SK-N-SH treated with all-trans-retinoic acid at 6 μM for 48 hours (cell line): ENCODE measurements around the gene CYP11A1.

Experiments
- ATAC-seq: fragments of 200-7000 bp; cut with Tn5 transposase; 3 replicates; pipeline ENCODE4 v1.9.1; 2020; ENCODE audit warnings: mild to moderate bottlenecking, moderate library complexity
- ARNTL ChIP-seq: fragments of 450-650 bp; formaldehyde crosslinking; IDR thresholded peaks from 2 replicates; pipeline ENCODE4 v1.5.0; 2020; ENCODE audit warnings: low read depth, mild to moderate bottlenecking, moderate library complexity, borderline replicate concordance
- BACH2 ChIP-seq: fragments of 250-450 bp; sonication (Bioruptor Pico); IDR thresholded peaks from 2 replicates; pipeline ENCODE4 v1.9.0; 2021; ENCODE audit warnings: mild to moderate bottlenecking, borderline replicate concordance
- CSDC2 ChIP-seq: fragments of 250-450 bp; sonication (Bioruptor Pico); IDR thresholded peaks from 2 replicates; pipeline ENCODE4 v1.5.0; 2020; ENCODE audit warnings: mild to moderate bottlenecking, moderate library complexity
- ESRRG ChIP-seq: fragments of 250-450 bp; sonication (Bioruptor Pico); IDR thresholded peaks from 2 replicates; pipeline ENCODE4 v1.6.1; 2021; ENCODE audit warnings: mild to moderate bottlenecking
- GLIS3 ChIP-seq: fragments of 250-450 bp; sonication (Bioruptor Pico); IDR thresholded peaks from 2 replicates; pipeline ENCODE4 v1.5.0; 2020; ENCODE audit warnings: mild to moderate bottlenecking, moderate library complexity
- ISL1 ChIP-seq: fragments of 250-450 bp; sonication (Bioruptor Pico); IDR thresholded peaks from 2 replicates; pipeline ENCODE4 v2.1.2; 2022; ENCODE audit warnings: mild to moderate bottlenecking, moderate library complexity
- OSR1 ChIP-seq: fragments of 250-450 bp; sonication (Bioruptor Pico); IDR thresholded peaks from 2 replicates; pipeline ENCODE4 v1.8.0; 2022; ENCODE audit warnings: moderate library complexity, mild to moderate bottlenecking, inconsistent platforms
- PPARA ChIP-seq: fragments of 250-450 bp; sonication (Bioruptor Pico); IDR thresholded peaks from 2 replicates; pipeline ENCODE4 v1.5.0; 2020; ENCODE audit warnings: mild to moderate bottlenecking, borderline replicate concordance
- RARB ChIP-seq: fragments of 250-450 bp; sonication (Bioruptor Pico); IDR thresholded peaks from 2 replicates; pipeline ENCODE4 v1.8.0; 2021; ENCODE audit warnings: mild to moderate bottlenecking, moderate library complexity
- SNAI2 ChIP-seq: fragments of 250-450 bp; sonication (Bioruptor Pico); IDR thresholded peaks from 2 replicates; pipeline ENCODE4 v1.5.0; 2020; ENCODE audit warnings: mild to moderate bottlenecking, moderate library complexity
- TCF4 ChIP-seq: fragments of 250-450 bp; sonication (Bioruptor Pico); IDR thresholded peaks from 2 replicates; pipeline ENCODE4 v1.8.0; 2021; ENCODE audit warnings: mild to moderate bottlenecking, moderate library complexity, borderline replicate concordance
- TOX ChIP-seq: fragments of 250-450 bp; sonication (Bioruptor Pico); IDR thresholded peaks from 2 replicates; pipeline ENCODE4 v1.8.0; 2021; ENCODE audit warnings: mild to moderate bottlenecking, moderate library complexity, borderline replicate concordance
- ZC3H10 ChIP-seq: fragments of 250-450 bp; sonication (Bioruptor Pico); IDR thresholded peaks from 2 replicates; pipeline ENCODE4 v1.5.1; 2021; ENCODE audit warnings: mild to moderate bottlenecking, moderate library complexity
- ZFP3 ChIP-seq: fragments of 250-450 bp; sonication (Bioruptor Pico); IDR thresholded peaks from 2 replicates; pipeline ENCODE4 v1.5.0; 2020; ENCODE audit warnings: mild to moderate bottlenecking, moderate library complexity
- ZFP30 ChIP-seq: fragments of 450-650 bp; formaldehyde crosslinking; IDR thresholded peaks from 2 replicates; pipeline ENCODE4 v1.5.0; 2022; ENCODE audit warnings: mild to moderate bottlenecking, moderate library complexity
- ZNF70 ChIP-seq: fragments of 450-650 bp; formaldehyde crosslinking; IDR thresholded peaks from 2 replicates; pipeline ENCODE4 v1.5.0; 2020; ENCODE audit warnings: mild to moderate bottlenecking, moderate library complexity
- ZNF8 ChIP-seq: fragments of 450-650 bp; formaldehyde crosslinking; IDR thresholded peaks from 2 replicates; pipeline ENCODE4 v1.5.0; 2020; ENCODE audit warnings: mild to moderate bottlenecking, moderate library complexity
- TF ChIP-seq, protein P1 (sequence below): fragments of 250-450 bp; sonication (Bioruptor Pico); IDR thresholded peaks from 2 replicates; pipeline ENCODE4 v1.5.1; 2021; ENCODE audit warnings: mild to moderate bottlenecking, moderate library complexity
- TF ChIP-seq, protein P2 (sequence below): fragments of 250-450 bp; sonication (Bioruptor Pico); IDR thresholded peaks from 2 replicates; pipeline ENCODE4 v1.8.0; 2021; ENCODE audit warnings: low read depth, mild to moderate bottlenecking, moderate library complexity, borderline replicate concordance
- TF ChIP-seq, protein P3 (sequence below): fragments of 250-450 bp; sonication (Bioruptor Pico); IDR thresholded peaks from 2 replicates; pipeline ENCODE4 v1.5.0; 2020; ENCODE audit warnings: mild to moderate bottlenecking, moderate library complexity
- TF ChIP-seq, protein P4 (sequence below): fragments of 250-450 bp; sonication (Bioruptor Pico); IDR thresholded peaks from 2 replicates; pipeline ENCODE4 v1.8.0; 2020; ENCODE audit warnings: mild to moderate bottlenecking, moderate library complexity, borderline replicate concordance

CYP11A1 gene

DNA sequence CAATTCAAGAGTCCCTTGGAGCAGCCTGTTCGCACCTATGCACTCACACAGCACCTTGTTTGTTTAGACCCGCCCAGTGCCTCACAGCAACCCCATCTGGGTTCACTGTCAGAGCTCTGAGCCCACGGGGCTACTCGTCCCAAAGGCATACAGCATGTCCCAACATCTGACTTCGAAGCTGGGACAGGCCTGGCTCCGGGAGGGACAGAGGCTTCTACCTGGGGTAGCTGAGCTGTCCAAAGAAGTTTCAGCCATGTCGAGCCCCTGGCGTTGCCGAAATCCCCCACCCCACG, 28.6 kb upstream of the CYP11A1 start:
- ATAC-seq: no peak
- no peak for TF ChIP-seq TOX (CRISPR knock-in tag)
- TF ChIP-seq, protein P1, sequence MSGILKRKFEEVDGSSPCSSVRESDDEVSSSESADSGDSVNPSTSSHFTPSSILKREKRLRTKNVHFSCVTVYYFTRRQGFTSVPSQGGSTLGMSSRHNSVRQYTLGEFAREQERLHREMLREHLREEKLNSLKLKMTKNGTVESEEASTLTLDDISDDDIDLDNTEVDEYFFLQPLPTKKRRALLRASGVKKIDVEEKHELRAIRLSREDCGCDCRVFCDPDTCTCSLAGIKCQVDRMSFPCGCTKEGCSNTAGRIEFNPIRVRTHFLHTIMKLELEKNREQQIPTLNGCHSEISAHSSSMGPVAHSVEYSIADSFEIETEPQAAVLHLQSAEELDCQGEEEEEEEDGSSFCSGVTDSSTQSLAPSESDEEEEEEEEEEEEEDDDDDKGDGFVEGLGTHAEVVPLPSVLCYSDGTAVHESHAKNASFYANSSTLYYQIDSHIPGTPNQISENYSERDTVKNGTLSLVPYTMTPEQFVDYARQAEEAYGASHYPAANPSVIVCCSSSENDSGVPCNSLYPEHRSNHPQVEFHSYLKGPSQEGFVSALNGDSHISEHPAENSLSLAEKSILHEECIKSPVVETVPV (CRISPR knock-in tag): no peak
- no peak for TF ChIP-seq BACH2 (CRISPR knock-in tag)
- TF ChIP-seq GLIS3 (CRISPR knock-in tag): no peak
- TF ChIP-seq RARB: no peak
- TF ChIP-seq, protein P2, sequence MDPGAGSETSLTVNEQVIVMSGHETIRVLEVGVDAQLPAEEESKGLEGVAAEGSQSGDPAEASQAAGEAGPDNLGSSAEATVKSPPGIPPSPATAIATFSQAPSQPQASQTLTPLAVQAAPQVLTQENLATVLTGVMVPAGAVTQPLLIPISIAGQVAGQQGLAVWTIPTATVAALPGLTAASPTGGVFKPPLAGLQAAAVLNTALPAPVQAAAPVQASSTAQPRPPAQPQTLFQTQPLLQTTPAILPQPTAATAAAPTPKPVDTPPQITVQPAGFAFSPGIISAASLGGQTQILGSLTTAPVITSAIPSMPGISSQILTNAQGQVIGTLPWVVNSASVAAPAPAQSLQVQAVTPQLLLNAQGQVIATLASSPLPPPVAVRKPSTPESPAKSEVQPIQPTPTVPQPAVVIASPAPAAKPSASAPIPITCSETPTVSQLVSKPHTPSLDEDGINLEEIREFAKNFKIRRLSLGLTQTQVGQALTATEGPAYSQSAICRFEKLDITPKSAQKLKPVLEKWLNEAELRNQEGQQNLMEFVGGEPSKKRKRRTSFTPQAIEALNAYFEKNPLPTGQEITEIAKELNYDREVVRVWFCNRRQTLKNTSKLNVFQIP: no peak
- no peak for TF ChIP-seq CSDC2
- TF ChIP-seq, protein P3, sequence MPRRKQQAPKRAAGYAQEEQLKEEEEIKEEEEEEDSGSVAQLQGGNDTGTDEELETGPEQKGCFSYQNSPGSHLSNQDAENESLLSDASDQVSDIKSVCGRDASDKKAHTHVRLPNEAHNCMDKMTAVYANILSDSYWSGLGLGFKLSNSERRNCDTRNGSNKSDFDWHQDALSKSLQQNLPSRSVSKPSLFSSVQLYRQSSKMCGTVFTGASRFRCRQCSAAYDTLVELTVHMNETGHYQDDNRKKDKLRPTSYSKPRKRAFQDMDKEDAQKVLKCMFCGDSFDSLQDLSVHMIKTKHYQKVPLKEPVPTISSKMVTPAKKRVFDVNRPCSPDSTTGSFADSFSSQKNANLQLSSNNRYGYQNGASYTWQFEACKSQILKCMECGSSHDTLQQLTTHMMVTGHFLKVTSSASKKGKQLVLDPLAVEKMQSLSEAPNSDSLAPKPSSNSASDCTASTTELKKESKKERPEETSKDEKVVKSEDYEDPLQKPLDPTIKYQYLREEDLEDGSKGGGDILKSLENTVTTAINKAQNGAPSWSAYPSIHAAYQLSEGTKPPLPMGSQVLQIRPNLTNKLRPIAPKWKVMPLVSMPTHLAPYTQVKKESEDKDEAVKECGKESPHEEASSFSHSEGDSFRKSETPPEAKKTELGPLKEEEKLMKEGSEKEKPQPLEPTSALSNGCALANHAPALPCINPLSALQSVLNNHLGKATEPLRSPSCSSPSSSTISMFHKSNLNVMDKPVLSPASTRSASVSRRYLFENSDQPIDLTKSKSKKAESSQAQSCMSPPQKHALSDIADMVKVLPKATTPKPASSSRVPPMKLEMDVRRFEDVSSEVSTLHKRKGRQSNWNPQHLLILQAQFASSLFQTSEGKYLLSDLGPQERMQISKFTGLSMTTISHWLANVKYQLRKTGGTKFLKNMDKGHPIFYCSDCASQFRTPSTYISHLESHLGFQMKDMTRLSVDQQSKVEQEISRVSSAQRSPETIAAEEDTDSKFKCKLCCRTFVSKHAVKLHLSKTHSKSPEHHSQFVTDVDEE (CRISPR knock-in tag): no peak
- TF ChIP-seq ZNF70 (CRISPR knock-in tag): no peak
- TF ChIP-seq ISL1 (CRISPR knock-in tag): no peak
- TF ChIP-seq ZC3H10 (CRISPR knock-in tag): no peak
- no peak for TF ChIP-seq ZFP3 (CRISPR knock-in tag)
- no peak for TF ChIP-seq ESRRG (CRISPR knock-in tag)
- TF ChIP-seq ARNTL (CRISPR knock-in tag): no peak
- TF ChIP-seq TCF4 (CRISPR knock-in tag): no peak
- no peak for TF ChIP-seq ZNF8 (CRISPR knock-in tag)
- no peak for TF ChIP-seq SNAI2
- TF ChIP-seq ZFP30 (CRISPR knock-in tag): no peak

DNA sequence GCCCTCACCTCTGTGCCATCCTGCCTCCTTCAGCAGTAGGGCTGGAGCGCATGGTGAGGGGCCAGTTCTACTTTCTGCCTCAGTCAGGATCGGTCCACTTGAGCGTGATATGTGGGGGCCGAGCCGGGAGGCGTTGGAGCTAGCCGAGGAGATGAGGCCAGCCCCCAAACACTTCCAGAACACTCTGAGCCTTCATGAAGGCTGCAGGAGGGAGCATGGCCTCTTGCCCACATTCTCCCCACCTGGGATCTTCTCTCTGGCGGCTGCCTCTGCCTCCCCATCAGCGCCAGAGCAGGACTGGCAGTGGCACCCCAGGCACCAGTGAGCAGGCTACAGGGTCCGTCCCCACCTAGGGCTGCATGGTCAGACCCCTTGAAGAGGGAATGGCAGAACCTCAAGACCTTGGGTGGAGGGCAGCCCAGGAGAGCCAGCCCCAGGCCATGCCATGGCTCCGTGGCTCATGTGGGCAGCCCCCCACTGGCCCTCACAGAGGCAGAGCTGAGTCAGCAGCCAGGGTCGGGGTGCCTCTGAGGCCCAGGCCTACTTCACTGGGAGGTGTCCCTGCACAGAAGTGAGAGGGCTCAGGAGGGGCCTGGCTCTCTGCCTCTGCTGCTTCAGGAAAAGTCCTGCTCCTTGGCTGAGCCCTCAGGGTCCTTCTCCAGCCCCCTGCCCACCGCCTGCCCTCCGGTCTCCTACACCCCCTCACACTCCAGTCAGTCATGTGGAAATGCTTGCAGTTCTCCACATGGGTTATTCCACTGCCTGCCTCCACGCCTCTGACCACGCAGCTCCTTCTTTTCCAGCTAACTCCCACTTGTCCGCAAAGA, 28.1 kb upstream of the CYP11A1 start:
- ATAC-seq: no peak
- TF ChIP-seq ZC3H10 (CRISPR knock-in tag) (no peak), ZFP3 (CRISPR knock-in tag) (no peak)

DNA sequence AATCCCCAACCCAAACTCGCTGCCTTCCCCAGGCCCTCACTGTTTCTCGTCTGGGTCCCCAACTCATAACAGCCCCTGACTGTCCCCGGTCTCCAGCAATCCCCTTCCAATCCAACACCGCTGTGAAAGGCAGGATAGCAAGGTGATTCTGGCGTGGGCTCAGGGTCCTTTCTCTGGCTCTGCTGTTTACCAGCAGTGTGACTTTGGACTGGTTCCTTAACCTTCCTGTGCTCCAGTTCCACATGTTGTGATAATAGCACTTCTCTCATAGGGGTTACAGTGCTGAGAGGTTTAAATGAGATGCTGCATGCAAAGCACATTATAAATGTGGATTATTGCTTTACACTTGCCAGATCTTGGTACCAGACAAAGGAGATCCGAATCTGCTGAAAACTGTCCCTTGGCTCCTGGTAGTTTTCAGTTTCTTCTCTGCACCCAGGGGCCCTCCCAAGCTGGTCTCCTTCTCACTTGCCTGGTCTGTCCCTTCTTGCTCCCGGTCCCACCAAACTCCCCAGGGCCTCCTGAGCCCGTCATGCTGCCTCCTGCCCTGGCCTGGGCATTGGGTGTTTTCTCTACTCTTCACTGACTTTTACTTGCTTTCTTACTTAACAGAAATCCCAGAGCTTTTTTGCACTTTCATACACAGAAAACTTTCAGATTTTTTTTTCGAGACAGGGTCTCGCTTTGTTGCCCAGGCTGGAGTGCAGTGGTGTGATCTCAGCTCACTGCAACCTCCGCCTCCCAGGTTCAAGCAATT, 26.8 kb upstream of the CYP11A1 start:
- no peak for ATAC-seq
- no peak for TF ChIP-seq TCF4 (CRISPR knock-in tag)
- TF ChIP-seq, protein P4, sequence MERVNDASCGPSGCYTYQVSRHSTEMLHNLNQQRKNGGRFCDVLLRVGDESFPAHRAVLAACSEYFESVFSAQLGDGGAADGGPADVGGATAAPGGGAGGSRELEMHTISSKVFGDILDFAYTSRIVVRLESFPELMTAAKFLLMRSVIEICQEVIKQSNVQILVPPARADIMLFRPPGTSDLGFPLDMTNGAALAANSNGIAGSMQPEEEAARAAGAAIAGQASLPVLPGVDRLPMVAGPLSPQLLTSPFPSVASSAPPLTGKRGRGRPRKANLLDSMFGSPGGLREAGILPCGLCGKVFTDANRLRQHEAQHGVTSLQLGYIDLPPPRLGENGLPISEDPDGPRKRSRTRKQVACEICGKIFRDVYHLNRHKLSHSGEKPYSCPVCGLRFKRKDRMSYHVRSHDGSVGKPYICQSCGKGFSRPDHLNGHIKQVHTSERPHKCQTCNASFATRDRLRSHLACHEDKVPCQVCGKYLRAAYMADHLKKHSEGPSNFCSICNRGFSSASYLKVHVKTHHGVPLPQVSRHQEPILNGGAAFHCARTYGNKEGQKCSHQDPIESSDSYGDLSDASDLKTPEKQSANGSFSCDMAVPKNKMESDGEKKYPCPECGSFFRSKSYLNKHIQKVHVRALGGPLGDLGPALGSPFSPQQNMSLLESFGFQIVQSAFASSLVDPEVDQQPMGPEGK (CRISPR knock-in tag): no peak
- no peak for TF ChIP-seq GLIS3 (CRISPR knock-in tag)
- TF ChIP-seq CSDC2: no peak
- TF ChIP-seq, protein P2: no peak
- TF ChIP-seq OSR1 (CRISPR knock-in tag): no peak
- no peak for TF ChIP-seq ESRRG (CRISPR knock-in tag)
- TF ChIP-seq ARNTL (CRISPR knock-in tag): no peak
- TF ChIP-seq TOX (CRISPR knock-in tag): no peak
- no peak for TF ChIP-seq PPARA (CRISPR knock-in tag)
